Mesenchymal stem cell (in vitro differentiated cells and primary cell): ENCODE data around the gene PRKG1.

Source experiments
- DNase-seq: peaks from one replicate; pipeline ENCODE4 v3.0.0-alpha.2; 2013
- H2AFZ ChIP-seq: one replicate; pipeline ENCODE4 v1.6.1; 2013; ENCODE audit warnings: low read depth, mild to moderate bottlenecking, control low read depth, inconsistent platforms, low read length, moderate library complexity
- H2AK5ac ChIP-seq: 2 replicates; pipeline ENCODE4 v1.6.1; 2013; ENCODE audit warnings: low read length, moderate library complexity, mild to moderate bottlenecking, inconsistent platforms; ENCODE audit not compliant: severe bottlenecking
- H2BK120ac ChIP-seq: one replicate; pipeline ENCODE4 v1.6.1; 2013; ENCODE audit warnings: low read depth, mild to moderate bottlenecking, inconsistent platforms, low read length, moderate library complexity
- H2BK12ac ChIP-seq, 2 experiments: one replicate each; pipeline ENCODE4 v1.6.1; 2013; ENCODE audit warnings: inconsistent platforms in 2 of 2, low read length in 2 of 2, mild to moderate bottlenecking in 2 of 2, moderate library complexity in 2 of 2, control low read depth in 1 of 2
- H2BK15ac ChIP-seq: one replicate; pipeline ENCODE4 v1.6.1; 2013; ENCODE audit warnings: mild to moderate bottlenecking, low read depth, inconsistent platforms; ENCODE audit not compliant: poor library complexity, severe bottlenecking
- H2BK5ac ChIP-seq: 2 replicates; pipeline ENCODE4 v1.6.1; 2013; ENCODE audit warnings: low read depth, mild to moderate bottlenecking, low read length, control low read depth, inconsistent platforms; ENCODE audit not compliant: poor library complexity, severe bottlenecking
- H3K14ac ChIP-seq, 2 experiments: one replicate each; pipeline ENCODE4 v1.6.1; 2013; ENCODE audit warnings: inconsistent platforms in 2 of 2, low read length in 2 of 2, control low read depth in 1 of 2, mild to moderate bottlenecking in 1 of 2, moderate library complexity in 1 of 2
- H3K18ac ChIP-seq, 2 experiments: one replicate each; pipeline ENCODE4 v1.6.1; 2013; ENCODE audit warnings: inconsistent platforms in 2 of 2, low read length in 2 of 2, control low read depth in 1 of 2, low read depth in 1 of 2, mild to moderate bottlenecking in 1 of 2
- H3K23ac ChIP-seq, 2 experiments: one replicate each; pipeline ENCODE4 v1.6.1; 2013; ENCODE audit warnings: inconsistent platforms in 2 of 2, low read length in 2 of 2, mild to moderate bottlenecking in 2 of 2, moderate library complexity in 2 of 2, control low read depth in 1 of 2
- H3K27ac ChIP-seq: 2 replicates; pipeline ENCODE4 v1.5.1; 2013; ENCODE audit warnings: mild to moderate bottlenecking, moderate library complexity, low read length, control low read depth, inconsistent platforms; ENCODE audit not compliant: poor library complexity, severe bottlenecking
- H3K27me3 ChIP-seq, 2 experiments: 2 replicates each; pipeline versions ENCODE4 v1.6.1 to v1.7.0; 2013; ENCODE audit warnings: low read length in 2 of 2, mild to moderate bottlenecking in 2 of 2, moderate library complexity in 2 of 2, control low read depth in 1 of 2, inconsistent platforms in 1 of 2; ENCODE audit not compliant: control insufficient read depth in 1 of 2, insufficient read depth in 1 of 2
- H3K36me3 ChIP-seq, 2 experiments: 2 replicates each; pipeline versions ENCODE4 v1.6.1 to v1.7.0; 2013; ENCODE audit warnings: low read length in 2 of 2, control low read depth in 1 of 2, inconsistent platforms in 1 of 2, low read depth in 1 of 2, mild to moderate bottlenecking in 1 of 2; ENCODE audit not compliant: insufficient read depth in 2 of 2, control insufficient read depth in 1 of 2
- H3K4ac ChIP-seq, 2 experiments: one replicate each; pipeline ENCODE4 v1.6.1; 2013; ENCODE audit warnings: inconsistent platforms in 2 of 2, low read length in 2 of 2, mild to moderate bottlenecking in 2 of 2, moderate library complexity in 2 of 2, control low read depth in 1 of 2, low read depth in 1 of 2
- H3K4me1 ChIP-seq: 2 replicates; pipeline ENCODE4 v1.6.1; 2013; ENCODE audit warnings: low read depth, low read length, control low read depth; ENCODE audit not compliant: control insufficient read depth, insufficient read depth
- H3K4me2 ChIP-seq: 2 replicates; pipeline ENCODE4 v1.6.1; 2013; ENCODE audit warnings: low read length, mild to moderate bottlenecking, inconsistent platforms; ENCODE audit not compliant: poor library complexity, severe bottlenecking
- H3K4me3 ChIP-seq, 2 experiments: 2 replicates each; pipeline versions ENCODE4 v1.5.1 to v1.7.0; 2013; ENCODE audit warnings: low read length in 2 of 2, mild to moderate bottlenecking in 2 of 2, control low read depth in 1 of 2, low read depth in 1 of 2; ENCODE audit not compliant: insufficient read depth in 1 of 2
- H3K79me1 ChIP-seq: replicated peaks from 2 replicates; pipeline ENCODE4 v1.6.1; 2013; ENCODE audit warnings: mild to moderate bottlenecking, control low read depth, low read length, inconsistent platforms; ENCODE audit not compliant: poor library complexity, severe bottlenecking
- H3K9ac ChIP-seq: 2 replicates; pipeline ENCODE4 v1.7.0; 2013; ENCODE audit warnings: mild to moderate bottlenecking, low read length, moderate library complexity
- H3K9me3 ChIP-seq: 2 replicates; pipeline ENCODE4 v1.7.0; 2013; ENCODE audit warnings: mild to moderate bottlenecking, low read length; ENCODE audit not compliant: control insufficient read depth
- H4K8ac ChIP-seq: one replicate; pipeline ENCODE4 v1.6.1; 2013; ENCODE audit warnings: inconsistent platforms, mild to moderate bottlenecking, low read length, moderate library complexity
- H4K91ac ChIP-seq: one replicate; pipeline ENCODE4 v1.6.1; 2013; ENCODE audit warnings: mild to moderate bottlenecking, low read length, inconsistent platforms
- WGBS: methylation state at CpG from one replicate; pipeline ENCODE4 v1.1.7; 2013; ENCODE audit warnings: mixed read lengths; 5-methylcytosine and 5-hydroxymethylcytosine counted together

Gene PRKG1

GRCh38 chr10:51375790-51376189 is 301.5 kb downstream of the PRKG1 start:
- Histone ChIP-seq H3K4me1 (no peaks in the 10 kb centered on the region), H3K23ac (no peak overlapping the region), H4K8ac (no peak overlapping the region), H3K27ac (no peak overlapping the region), H3K9ac (no peak overlapping the region), H2AK5ac (no peak overlapping the region), H2BK12ac (no peak overlapping the region), H2AFZ (no peak overlapping the region), H3K79me1 (no peaks in the 10 kb centered on the region), H3K14ac (no peak overlapping the region), H2BK120ac (no peak overlapping the region), H3K4ac (no peak overlapping the region), H3K18ac (no peak overlapping the region), H3K27me3 (no peaks in the 10 kb centered on the region), H3K36me3 (peaks cover 0 to 7% of the 10 kb centered on the region in 2 experiments), H3K4me2 (no peak overlapping the region), H2BK15ac (no peak overlapping the region), H4K91ac (no peak overlapping the region), H3K9me3 (no peaks in the 10 kb centered on the region), H3K4me3 (no peak overlapping the region), H2BK5ac (no peak overlapping the region)
- DNase-seq, result no peak
- 94% methylated on average over 2 of the region's 2 CpGs for WGBS

DNA sequence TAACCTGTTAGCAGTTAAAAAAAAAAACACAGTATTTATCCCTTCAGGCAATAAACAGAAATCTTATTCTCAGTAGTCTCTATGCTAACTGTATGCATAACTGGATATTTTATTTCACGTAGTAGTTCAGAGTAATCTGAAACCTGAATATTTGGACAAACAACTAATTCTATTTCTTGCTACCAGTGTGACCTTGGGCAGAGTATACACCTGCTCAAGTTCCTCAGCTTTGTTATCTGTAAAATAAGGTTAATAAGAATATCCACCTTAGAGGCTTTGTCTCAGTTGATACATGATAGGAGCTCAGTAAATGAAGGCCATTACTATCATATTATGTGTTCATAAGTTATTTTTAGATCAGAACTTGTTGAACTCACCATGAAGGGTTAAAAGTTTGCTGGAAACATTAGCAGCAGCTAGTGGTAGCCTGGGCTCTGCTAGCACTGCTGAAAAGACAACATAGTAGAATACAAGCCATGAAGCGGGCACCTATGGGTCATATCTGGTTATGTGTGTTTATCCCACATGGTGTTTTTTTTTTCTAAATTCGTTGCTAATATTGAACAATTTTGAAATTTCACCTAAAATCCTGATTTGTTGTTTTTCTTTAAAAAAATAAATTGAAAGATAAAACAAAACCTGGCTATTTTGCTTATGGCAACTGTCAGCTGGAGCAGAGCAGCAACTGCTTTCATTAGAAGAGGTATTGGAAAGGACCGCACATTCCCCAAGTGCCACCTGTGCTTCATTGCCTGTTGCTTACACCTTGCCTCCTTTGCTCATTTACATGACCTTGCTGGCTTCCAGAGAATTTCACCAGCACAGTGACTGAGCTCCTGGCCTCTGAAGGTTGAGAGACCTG is 303.0 kb downstream of the PRKG1 start:
- Histone ChIP-seq H2BK5ac (no peak overlapping the region), H2BK120ac (no peak overlapping the region), H2BK15ac (no peak overlapping the region), H3K79me1 (no peaks in the 10 kb centered on the region), H3K18ac (no peak overlapping the region), H2AFZ (no peak overlapping the region), H3K9me3 (no peaks in the 10 kb centered on the region), H4K91ac (no peak overlapping the region), H3K9ac (no peak overlapping the region), H3K14ac (no peak overlapping the region), H3K27me3 (no peaks in the 10 kb centered on the region), H3K4ac (no peak overlapping the region), H3K4me1 (no peaks in the 10 kb centered on the region), H3K4me3 (no peak overlapping the region), H2AK5ac (no peak overlapping the region), H2BK12ac (no peak overlapping the region), H3K23ac (no peak overlapping the region), H3K4me2 (no peak overlapping the region), H3K27ac (no peak overlapping the region), H3K36me3 (peaks cover 0 to 7% of the 10 kb centered on the region in 2 experiments), H4K8ac (no peak overlapping the region)
- WGBS, result 100% methylated on average over 1 of the region's 4 CpGs
- DNase-seq, result no peak

DNA sequence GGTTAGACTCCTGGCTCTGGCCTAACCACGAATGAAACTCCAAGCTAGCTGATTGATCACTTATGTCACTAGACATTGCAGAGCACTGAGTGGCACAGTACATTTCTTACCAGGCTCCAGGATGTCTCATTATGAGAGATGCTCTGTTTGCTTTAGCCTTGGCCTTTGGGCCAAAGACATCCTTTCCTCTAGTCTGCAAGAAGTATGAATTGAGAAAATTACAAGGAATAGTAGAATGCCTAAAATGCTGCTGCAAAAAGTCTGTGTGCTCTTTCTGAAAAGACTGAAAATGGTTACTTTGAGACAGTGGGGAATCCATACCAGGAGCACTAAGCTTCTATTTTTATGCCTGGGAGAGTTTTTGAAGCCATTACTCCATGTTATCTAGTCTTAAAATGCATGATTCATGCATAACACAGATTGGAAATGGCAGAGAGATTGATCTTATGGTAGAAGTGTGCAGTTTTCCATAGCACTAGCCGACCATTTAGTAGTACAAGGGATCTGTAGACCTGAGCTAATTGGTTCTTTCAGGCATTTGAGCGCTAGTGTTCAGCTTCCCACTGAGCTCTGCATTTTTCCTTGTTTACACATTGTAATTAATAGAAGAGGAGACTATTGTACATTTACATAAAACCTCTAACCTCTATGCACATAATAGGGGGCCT is 303.8 kb downstream of the PRKG1 start:
- Histone ChIP-seq H3K9ac (no peak overlapping the region), H4K8ac (no peak overlapping the region), H2AK5ac (no peak overlapping the region), H3K27ac (no peak overlapping the region), H3K18ac (no peak overlapping the region), H3K4me2 (no peak overlapping the region), H3K4ac (no peak overlapping the region), H3K14ac (no peak overlapping the region), H3K23ac (no peak overlapping the region), H2BK12ac (no peak overlapping the region), H3K27me3 (no peaks in the 10 kb centered on the region), H3K79me1 (no peaks in the 10 kb centered on the region), H3K4me3 (no peak overlapping the region), H3K9me3 (no peaks in the 10 kb centered on the region), H4K91ac (no peak overlapping the region), H3K36me3 (peaks cover 0 to 7% of the 10 kb centered on the region in 2 experiments), H2AFZ (no peak overlapping the region), H2BK120ac (no peak overlapping the region), H2BK15ac (no peak overlapping the region), H2BK5ac (no peak overlapping the region), H3K4me1 (no peaks in the 10 kb centered on the region)
- DNase-seq, result no peak
- 93% methylated on average over 2 of the region's 3 CpGs for WGBS

DNA sequence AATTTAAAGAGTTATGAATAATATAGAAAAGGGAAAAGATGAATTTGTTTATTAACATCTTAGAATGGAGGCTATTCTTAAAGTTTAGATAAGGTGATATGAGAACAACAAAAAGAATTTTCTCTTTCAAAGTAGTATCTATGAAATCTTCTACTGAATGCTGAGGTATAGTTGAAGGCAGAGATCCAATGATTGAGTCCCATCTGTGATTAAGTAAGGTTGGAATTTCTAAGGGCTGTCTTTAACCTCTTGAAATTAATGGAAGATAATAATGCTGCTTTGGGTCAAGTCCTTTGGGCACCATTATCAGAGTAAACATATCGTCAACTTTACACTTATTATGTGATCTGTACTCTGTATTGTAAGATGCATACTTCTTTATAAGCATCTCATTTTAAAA is 307.9 kb downstream of the PRKG1 start:
- H3K18ac ChIP-seq, result no peak overlapping the region
- H3K4me1 ChIP-seq, result no peaks in the 10 kb centered on the region
- no peak overlapping the region for H2BK120ac ChIP-seq
- H3K36me3 ChIP-seq, result peaks cover 0 to 3% of the 10 kb centered on the region in 2 experiments
- H2BK12ac ChIP-seq, result no peak overlapping the region
- no peak overlapping the region for H3K4ac ChIP-seq
- H3K14ac ChIP-seq, result no peak overlapping the region
- no peak overlapping the region for H3K23ac ChIP-seq
- no peak overlapping the region for H2AK5ac ChIP-seq
- H4K8ac ChIP-seq, result no peak overlapping the region
- H3K4me2 ChIP-seq, result no peak overlapping the region
- H3K9ac ChIP-seq, result peak overlapping the region; percentile 69
- DNase-seq, result no peak
- H2BK15ac ChIP-seq, result no peak overlapping the region
- H4K91ac ChIP-seq, result no peak overlapping the region
- H3K9me3 ChIP-seq, result no peaks in the 10 kb centered on the region
- H2BK5ac ChIP-seq, result no peak overlapping the region
- no peaks in the 10 kb centered on the region for H3K79me1 ChIP-seq
- H3K27me3 ChIP-seq, result no peaks in the 10 kb centered on the region
- H3K4me3 ChIP-seq, result peak overlapping the region in 1 of 2 experiments; percentile 35
- WGBS, result no CpG with 5 or more reads among the region's 1 CpG
- no peak overlapping the region for H2AFZ ChIP-seq
- no peak overlapping the region for H3K27ac ChIP-seq
